AML-193 (cell line): ENCODE measurements around the gene BOLA3.
"Not testable (repeated sequence)": the region's sequence is repeated elsewhere in the genome, so short reads cannot be mapped to it uniquely, and the experiment has no call there.

Experiments used
- DNase-seq, 2 experiments: peaks; one replicate each; lab custom pipeline; 2025; lab: John Stamatoyannopoulos, UW

BOLA3 gene

DNA sequence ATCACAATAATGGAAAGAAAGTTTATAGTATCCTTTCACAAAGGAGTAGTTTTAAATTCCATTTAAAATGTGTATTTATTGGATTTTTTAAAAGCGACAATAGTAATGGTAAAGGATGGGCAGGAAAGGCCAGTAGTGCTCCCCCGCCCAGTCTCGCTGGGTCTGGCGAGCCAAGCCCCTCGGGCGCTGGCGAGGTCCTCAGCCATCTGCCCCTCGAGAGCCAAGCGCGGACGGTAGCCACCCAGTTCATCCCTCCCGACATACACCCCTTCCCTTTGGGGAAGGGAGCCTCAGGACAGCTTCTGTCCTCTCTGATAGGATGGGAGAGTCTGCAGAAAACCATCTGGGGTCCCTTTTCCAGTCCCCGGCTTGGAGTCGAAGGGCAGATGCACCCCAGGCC is 45.2 kb downstream of the BOLA3 start:
- no peak for DNase-seq

DNA sequence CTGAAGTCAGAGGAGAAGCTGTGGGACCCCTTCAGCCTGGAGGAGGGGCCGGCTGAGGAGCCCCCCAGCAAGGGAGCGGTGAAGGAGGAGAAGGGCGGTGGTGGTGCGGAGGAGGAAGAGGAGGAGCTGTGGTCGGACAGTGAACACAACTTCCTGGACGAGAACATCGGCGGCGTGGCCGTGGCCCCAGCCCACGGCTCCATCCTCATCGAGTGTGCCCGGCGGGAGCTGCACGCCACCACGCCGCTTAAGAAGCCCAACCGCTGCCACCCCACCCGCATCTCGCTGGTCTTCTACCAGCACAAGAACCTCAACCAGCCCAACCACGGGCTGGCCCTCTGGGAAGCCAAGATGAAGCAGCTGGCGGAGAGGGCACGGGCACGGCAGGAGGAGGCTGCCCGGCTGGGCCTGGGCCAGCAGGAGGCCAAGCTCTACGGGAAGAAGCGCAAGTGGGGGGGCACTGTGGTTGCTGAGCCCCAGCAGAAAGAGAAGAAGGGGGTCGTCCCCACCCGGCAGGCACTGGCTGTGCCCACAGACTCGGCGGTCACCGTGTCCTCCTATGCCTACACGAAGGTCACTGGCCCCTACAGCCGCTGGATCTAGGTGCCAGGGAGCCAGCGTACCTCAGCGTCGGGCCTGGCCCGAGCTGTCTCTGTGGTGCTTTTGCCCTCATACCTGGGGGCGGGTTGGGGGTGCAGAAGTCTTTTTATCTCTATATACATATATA is 46.0 kb downstream of the BOLA3 start:
- DNase-seq = no peak

GRCh38 chr2:74100254-74101216 is 47.2 kb downstream of the BOLA3 start:
- no peak for DNase-seq

DNA sequence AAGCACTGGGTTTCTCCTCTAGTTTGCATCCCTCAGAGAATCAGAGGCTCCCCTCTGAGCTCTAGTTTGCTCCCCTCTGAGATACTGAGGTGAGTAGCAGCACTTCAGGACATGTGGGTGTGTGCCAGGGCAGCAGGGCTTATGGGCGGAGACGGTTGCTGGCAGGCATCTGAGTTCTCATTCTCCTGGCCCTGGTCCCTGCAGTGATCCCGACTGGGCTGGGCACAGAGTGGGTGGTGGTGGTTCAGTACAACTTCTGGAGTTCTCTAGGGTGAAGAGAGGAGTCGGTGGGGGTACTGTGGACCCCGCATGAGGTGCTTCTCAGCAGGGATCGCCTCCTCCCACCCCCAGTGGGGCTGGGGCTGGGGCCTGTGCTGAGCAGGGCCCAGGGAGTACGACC is 47.9 kb downstream of the BOLA3 start:
- no peak for DNase-seq

DNA sequence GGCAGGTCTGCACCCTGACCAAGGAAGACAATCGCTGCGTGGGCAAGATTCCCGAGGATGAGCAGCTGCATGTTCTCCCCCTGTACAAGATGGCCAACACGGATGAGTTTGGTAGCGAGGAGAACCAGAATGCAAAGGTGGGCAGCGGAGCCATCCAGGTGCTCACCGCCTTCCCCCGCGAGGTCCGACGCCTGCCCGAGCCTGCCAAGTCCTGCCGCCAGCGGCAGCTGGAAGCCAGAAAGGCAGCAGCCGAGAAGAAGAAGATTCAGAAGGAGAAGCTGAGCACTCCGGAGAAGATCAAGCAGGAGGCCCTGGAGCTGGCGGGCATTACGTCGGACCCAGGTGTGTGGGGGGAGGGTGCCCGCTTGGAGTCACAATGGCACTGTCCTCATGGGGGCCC is 48.4 kb downstream of the BOLA3 start:
- DNase-seq = no peak

GRCh38 chr2:74097574-74097973 is 50.1 kb downstream of the BOLA3 start:
- DNase-seq = no peak

DNA sequence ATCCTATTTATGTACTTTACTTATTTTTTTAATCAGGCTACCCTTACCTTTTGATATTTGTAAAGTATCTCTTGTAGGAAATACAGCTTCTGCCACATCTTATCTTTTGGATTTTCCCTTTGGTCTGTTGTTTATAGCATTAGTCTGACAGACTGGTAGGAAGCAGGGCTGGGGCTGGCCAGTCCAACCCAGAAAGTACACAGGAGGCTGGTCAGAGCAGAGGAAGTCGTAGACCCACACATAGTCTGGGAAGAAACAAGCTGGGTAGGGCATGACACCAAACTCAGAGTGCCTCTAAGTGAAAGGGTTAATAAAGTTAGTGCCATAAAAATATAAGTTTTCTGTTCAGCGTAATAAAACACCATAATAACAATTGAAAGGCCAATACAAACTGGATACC is 51.7 kb downstream of the BOLA3 start:
- no peak for DNase-seq

DNA sequence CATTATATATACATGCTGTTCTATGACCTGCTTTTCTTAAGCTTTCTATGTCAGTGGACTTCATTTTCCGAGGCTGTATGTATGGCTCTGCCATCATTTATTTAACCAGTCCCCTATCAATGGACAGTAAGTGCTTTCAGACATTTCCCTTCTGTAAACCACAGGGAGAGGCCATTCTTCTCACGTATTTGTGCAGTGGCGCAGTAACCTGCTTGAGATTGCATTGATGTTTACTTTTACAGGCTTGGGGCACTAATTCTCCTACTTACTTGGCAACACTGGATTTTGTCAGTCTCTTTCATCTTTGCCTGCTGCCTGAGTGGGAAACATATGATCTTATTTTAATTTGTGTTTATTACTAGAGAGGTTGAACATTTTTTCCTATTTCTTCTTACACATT is 52.1 kb downstream of the BOLA3 start:
- no peak for DNase-seq

DNA sequence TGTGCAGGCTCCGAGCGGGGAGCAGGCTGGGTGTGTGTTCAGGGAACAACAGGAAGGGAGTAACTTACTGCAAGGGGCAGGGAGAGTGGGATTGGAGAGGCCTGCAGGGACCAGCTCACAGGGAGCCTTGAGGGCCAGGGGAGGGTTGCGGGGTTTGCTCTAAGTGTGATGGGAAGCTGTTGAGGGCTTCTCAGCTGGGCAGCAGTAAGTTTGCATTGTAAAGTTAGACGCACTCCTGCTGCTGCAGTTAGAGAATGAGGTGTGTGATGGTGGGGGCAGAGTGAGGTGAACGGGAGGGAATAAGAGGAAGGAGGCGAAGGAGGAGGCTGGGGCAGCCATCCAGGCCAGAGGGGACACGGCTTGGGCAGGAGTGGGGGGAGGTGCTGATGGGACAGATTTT is 53.4 kb downstream of the BOLA3 start:
- DNase-seq = no peak

DNA sequence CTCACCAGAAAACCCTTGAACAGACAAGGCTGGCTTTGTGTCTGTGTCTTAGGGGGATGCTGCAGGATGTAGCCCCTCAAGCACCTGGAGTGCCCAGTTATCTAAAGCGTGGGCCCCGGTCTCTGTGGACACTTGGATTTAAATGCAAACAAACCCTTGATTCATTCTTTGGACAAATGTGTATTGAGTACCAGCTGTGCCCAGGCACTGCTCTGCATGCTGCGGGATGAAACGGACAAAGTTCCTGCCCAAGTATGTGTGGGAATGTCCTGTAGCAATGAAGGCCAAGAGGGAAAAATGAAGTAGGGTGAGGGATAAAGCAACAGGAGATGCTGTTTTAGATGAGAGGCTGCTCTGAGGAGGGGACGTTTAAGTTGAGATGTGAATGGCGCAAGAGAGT is 53.9 kb downstream of the BOLA3 start:
- no peak for DNase-seq

DNA sequence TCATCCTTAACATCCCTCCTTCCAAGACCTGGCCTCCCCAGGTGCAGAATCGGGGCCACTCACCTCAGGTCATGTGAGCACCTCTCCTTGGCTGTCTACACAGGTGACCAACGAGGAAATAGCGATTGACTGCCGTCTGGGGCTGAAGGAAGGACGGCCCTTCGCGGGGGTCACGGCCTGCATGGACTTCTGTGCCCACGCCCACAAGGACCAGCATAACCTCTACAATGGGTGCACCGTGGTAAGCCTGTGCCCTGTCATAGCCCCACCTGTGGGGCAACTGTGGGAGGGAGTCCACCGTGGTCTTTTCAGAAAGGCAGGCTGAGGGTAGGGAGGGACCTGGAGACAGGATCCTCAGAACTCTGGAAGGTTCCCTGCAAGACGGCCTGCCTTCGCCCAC is 54.3 kb downstream of the BOLA3 start:
- DNase-seq = no peak

GRCh38 chr2:74092275-74092674 is 55.4 kb downstream of the BOLA3 start:
- DNase-seq = no peak

DNA sequence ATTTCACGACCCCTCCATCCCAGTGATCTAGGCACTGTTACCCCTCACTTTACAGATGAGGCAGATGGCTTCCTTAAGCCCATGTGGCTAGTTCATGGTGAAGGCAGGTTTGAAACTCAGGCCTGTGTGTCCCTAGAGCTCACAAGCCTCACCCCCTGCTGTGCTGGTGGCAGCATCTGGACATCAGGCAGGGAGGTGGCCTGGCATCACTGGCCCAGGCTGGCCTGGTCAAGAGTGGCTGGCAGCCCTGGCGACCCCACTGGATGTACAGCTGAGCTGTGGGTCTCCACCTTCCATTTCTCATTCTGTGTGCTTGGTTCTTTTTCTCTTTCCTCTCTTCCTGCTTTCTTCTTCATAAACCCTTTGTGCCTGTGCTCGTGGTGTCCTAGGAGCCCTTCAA is 56.3 kb downstream of the BOLA3 start:
- DNase-seq = no peak

DNA sequence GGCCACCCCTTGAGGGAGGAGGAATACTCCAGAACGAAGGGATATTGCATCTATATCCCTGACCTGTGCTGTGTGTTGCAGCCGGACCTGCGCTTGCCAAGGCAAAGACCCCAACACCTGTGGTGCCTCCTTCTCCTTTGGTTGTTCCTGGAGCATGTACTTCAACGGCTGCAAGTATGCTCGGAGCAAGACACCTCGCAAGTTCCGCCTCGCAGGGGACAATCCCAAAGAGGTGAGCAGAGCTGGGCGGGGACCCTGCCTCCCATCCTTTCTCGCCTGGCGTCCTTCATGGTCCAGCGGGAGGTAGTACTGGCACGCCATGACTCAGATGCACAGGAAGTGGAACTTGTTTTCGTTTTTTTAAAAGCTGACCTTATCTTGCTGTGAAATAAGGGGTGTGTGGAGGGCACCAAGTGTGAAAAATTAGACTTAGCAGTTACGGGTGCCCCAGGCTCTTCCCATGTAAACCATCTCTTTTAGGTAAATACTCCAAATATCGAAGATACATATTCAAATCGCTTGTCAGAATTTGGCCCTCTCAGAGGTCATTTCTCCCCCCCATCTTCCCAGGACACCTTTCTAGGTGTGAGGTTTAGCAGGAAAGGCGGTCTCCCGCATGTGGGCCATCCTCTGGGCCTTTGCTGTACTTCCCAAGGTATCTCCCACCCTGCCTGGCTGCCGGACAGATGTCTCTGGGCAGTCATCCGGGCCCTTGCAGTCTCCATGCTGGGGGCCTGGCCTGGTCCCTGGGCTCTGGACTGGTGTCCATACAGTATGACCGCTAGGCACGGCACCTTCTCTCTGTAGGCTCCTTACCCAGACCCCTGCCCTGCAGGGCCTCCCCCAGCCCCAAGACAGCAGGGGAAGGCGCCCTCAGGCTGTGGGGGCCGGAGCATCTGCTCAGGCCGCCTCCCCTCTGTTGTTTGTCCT is 57.6 kb downstream of the BOLA3 start:
- DNase-seq = no peak

DNA sequence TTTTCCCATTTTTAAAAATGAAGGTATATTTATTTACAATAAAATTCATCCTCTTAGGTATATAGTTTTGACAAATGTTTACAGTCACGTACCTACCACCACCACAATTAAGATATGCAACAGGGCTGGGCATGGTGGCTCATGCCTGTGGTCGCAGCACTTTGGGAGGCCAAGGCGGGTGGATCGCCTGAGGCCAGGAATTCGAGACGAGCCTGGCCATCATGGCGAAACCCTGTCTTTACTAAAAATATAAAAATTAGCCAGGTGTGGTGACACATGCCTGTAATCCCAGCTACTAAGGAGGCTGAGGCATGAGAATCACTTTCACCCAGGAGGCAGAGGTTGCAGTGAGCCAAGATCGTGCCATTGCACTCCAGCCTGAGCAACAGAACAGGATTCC is 59.0 kb downstream of the BOLA3 start:
- DNase-seq = not testable (repeated sequence)

DNA sequence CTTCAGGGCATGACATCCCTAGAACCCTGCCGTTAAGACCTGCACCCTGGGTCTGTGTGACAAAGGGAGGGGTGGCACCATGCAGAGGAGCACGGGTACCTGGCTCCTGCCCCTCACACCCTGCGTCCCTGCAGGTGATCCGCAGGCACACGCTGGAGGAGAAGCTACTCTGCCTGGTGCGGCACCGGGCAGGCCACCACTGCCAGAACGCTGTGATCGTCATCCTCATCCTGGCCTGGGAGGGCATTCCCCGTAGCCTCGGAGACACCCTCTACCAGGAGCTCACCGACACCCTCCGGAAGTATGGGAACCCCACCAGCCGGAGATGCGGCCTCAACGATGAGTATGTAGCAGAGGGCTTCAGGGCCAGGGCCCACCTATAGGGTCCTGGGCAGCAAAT is 60.0 kb downstream of the BOLA3 start:
- no peak for DNase-seq

- no peak for DNase-seq
These were observed 61.7 kb downstream of the BOLA3 start for GRCh38 chr2:74086021-74086420.
